GM12874 (cell line): Measurements from ENCODE around the gene MMADHC.

Experiments used
- CTCF ChIP-seq: IDR thresholded peaks from 2 replicates; pipeline ENCODE4 v1.5.1; 2011; ENCODE audit warnings: low read depth, mild to moderate bottlenecking, control low read depth, low read length, moderate library complexity; ENCODE audit not compliant: insufficient read depth

The MMADHC gene

DNA sequence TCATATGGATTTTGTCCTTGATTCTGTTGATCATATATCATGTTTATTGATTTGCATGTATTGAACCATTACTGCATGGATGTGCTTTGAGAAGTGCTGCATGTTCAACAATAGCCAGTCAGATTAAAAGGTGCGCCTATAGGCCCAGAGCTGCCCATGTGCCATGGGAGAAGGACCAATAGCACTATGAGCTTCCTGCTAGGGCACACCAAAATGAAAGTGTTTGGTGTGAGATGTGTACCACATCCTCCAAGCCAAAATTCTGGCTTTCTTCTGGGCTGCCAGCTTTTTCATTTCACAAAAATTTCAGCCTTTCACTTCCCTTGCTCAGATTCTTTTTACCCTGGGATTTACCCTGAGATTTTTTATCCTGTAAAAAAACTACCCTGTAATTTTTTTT is 34.8 kb upstream of the MMADHC start:
- TF ChIP-seq CTCF, result no peak

DNA sequence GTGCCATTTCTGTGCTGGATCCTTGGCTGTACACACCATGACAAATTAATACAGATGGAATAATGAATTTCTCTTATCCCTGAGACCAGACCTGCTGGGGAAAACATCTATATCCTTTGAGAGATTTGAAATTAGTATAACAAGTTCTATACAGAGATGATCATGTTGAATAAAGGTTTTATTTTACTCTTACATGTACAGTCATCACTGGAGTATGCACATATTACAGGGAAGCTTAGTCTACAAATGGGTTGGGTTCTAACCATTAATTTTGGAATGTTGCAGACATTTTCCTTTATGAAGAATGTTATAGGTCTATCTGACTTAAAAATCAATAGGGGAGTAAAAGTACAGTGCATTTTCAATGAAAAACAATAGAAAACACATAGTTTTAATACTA is 29.9 kb upstream of the MMADHC start:
- no peak for TF ChIP-seq CTCF

DNA sequence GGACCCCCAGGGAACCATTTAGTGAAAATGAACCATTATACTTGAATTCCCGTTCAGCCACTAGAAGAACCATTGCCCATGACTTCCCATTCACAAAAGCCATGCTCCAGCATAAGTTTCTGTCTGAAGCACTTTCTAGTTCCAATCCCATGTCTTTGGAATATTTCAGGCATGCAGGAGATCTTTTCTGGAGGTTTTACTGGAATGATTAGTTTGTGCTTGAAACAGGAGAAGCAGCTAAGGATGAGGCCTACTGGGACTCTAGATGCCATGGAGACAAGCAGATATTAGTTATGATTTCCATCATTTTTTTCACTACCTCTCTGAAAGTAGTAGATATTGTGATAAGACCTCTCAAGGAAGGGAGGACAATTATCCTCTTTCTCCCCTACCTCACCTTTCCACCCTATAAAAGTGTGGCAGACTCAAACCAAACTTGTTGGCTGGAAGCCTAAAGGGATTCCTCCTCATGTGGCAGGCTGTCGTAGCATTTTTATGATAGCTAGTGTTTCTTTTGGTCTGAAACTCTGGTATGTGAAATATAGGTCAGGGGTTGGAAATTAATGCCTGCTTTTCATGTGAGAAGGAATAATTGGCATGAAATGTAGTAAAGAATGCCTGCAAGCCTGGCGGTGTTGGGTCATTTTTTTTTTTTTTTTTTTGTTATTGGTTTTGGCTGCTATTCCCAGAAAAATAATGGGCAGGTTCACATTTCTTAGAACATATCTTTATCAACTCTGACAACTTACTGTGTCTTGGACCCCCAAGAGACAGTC is 29.3 kb upstream of the MMADHC start:
- TF ChIP-seq CTCF, result no peak

GRCh38 chr2:149613704-149614103 is 26.1 kb upstream of the MMADHC start:
- TF ChIP-seq CTCF, result no peak

- TF ChIP-seq CTCF, result no peak
Measured at GRCh38 chr2:149612122-149612521, 24.5 kb upstream of the MMADHC start.

- TF ChIP-seq CTCF, result no peak
Measured at GRCh38 chr2:149611100-149611820, 23.7 kb upstream of the MMADHC start.

GRCh38 chr2:149606251-149606811 is 18.8 kb upstream of the MMADHC start:
- TF ChIP-seq CTCF, result no peak
